Measurements from ENCODE around the gene RHOV.

The RHOV gene

DNA sequence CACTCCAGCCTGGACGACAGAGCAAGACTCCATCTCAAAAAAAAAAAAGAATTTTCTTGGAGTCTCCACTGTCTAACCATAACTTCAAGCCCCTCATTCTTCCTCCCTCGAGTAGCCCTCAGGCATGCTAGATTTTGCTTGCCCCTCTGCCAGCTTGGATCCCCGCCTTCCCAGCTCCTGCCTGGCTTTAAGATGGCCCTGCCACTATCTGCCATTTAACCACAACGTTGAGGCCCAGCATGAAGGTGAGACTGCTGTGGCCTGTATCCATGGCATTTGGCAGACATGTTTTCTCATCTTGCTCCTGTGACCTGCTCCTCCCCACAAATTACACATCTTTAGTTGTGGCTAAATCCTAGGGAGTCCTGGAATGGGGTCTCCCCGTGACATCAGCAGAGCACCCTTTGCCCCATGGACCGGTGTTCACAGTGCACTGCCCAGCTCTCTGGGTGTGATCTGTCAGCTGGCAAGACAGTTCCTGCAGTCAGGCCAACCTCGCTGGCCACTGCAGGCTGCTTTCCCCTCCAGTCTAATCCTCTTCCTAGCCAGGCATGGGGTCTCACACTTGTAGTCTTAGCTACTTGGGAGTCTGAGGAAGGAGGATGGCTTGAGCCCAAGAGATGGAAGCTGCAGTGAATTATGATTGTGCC, 30.6 kb upstream of the RHOV start:
- DNase-seq: peak in 1 of 10 donors; percentile 32
- intact Hi-C loops (cut with DNase I): loop anchor here (1.0 to 5.0 kb wide), 3 partner anchors 118 to 281 kb away; partner anchors contain the start of gene INO80

DNA sequence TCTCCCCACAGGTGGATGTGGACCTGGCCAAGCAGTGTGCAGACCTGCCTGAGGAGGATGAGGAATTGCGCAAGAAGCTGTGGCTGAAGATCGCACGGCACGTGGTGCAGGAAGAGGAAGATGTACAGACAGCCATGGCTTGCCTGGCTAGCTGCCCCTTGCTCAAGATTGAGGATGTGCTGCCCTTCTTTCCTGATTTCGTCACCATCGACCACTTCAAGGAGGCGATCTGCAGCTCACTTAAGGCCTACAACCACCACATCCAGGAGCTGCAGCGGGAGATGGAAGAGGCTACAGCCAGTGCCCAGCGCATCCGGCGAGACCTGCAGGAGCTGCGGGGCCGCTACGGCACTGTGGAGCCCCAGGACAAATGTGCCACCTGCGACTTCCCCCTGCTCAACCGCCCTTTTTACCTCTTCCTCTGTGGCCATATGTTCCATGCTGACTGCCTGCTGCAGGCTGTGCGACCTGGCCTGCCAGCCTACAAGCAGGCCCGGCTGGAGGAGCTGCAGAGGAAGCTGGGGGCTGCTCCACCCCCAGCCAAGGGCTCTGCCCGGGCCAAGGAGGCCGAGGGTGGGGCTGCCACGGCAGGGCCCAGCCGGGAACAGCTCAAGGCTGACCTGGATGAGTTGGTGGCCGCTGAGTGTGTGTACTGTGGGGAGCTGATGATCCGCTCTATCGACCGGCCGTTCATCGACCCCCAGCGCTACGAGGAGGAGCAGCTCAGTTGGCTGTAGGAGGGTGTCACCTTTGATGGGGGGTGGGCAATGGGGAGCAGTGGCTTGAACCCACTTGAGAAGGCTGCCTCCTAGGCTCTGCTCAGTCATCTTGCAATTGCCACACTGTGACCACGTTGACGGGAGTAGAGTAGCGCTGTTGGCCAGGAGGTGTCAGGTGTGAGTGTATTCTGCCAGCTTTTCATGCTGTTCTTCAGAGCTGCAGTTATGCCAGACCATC, 28.8 kb upstream of the RHOV start:
- peak in 4 of 10 donors; percentile 26 to 90 (median 57) for DNase-seq
- intact Hi-C loops (cut with DNase I): loop anchor here (5.0 kb wide), 1 partner anchor 214 kb away; the partner anchor contains the start of gene INO80

DNA sequence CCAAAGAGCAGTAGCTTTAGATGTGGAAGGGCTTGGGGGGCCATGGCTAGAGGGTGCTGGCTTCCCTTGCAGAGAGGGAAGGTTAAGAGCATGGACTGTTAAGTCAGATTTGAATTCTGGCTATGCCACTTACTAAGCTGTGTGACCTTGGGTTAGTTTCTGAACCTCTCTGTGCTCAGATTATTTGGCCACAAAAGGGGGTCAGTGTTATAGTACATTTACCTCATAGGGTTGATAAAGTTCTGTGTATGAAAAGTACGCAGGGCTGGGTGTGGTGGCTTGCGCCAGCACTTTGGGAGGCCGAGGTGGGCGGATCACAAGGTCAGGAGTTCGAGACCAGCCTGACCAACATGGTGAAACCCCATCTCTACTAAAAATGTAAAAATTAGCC, 27.0 kb upstream of the RHOV start:
- no peak for DNase-seq
- intact Hi-C loops (cut with DNase I): loop anchor here (5.0 kb wide), 1 partner anchor 216 kb away; the partner anchor contains the start of gene INO80

DNA sequence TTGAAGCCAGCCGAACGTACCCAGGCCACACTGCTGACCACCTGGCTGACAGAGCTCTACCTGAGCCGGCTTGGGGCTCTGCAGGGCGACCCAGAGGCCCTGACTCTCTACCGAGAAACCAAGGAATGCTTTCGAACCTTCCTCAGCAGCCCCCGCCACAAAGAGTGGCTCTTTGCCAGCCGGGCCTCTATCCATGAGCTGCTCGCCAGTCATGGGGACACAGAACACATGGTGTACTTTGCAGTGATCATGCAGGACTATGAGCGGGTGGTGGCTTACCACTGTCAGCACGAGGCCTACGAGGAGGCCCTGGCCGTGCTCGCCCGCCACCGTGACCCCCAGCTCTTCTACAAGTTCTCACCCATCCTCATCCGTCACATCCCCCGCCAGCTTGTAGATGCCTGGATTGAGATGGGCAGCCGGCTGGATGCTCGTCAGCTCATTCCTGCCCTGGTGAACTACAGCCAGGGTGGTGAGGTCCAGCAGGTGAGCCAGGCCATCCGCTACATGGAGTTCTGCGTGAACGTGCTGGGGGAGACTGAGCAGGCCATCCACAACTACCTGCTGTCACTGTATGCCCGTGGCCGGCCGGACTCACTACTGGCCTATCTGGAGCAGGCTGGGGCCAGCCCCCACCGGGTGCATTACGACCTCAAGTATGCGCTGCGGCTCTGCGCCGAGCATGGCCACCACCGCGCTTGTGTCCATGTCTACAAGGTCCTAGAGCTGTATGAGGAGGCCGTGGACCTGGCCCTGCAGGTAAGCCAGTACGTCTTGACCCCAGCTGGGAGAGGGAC, 26.4 kb upstream of the RHOV start:
- intact Hi-C loops (cut with DNase I): loop anchor here (5.0 kb wide), 1 partner anchor 217 kb away; the partner anchor contains the start of gene INO80
- peak in 1 of 10 donors; percentile 65 for DNase-seq

DNA sequence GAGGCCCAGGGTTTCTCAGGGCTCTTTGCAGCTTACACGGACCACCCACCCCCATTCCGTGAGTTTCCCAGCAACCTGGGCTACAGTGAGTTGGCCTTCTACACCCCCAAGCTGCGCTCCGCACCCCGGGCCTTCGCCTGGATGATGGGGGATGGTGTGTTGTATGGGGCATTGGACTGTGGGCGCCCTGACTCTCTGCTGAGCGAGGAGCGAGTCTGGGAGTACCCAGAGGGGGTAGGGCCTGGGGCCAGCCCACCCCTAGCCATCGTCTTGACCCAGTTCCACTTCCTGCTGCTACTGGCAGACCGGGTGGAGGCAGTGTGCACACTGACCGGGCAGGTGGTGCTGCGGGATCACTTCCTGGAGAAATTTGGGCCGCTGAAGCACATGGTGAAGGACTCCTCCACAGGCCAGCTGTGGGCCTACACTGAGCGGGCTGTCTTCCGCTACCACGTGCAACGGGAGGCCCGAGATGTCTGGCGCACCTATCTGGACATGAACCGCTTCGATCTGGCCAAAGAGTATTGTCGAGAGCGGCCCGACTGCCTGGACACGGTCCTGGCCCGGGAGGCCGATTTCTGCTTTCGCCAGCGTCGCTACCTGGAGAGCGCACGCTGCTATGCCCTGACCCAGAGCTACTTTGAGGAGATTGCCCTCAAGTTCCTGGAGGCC, 25.6 kb upstream of the RHOV start:
- intact Hi-C loops (cut with DNase I): loop anchor here (5.0 kb wide), 1 partner anchor 218 kb away; the partner anchor contains the start of gene INO80
- DNase-seq: no peak

DNA sequence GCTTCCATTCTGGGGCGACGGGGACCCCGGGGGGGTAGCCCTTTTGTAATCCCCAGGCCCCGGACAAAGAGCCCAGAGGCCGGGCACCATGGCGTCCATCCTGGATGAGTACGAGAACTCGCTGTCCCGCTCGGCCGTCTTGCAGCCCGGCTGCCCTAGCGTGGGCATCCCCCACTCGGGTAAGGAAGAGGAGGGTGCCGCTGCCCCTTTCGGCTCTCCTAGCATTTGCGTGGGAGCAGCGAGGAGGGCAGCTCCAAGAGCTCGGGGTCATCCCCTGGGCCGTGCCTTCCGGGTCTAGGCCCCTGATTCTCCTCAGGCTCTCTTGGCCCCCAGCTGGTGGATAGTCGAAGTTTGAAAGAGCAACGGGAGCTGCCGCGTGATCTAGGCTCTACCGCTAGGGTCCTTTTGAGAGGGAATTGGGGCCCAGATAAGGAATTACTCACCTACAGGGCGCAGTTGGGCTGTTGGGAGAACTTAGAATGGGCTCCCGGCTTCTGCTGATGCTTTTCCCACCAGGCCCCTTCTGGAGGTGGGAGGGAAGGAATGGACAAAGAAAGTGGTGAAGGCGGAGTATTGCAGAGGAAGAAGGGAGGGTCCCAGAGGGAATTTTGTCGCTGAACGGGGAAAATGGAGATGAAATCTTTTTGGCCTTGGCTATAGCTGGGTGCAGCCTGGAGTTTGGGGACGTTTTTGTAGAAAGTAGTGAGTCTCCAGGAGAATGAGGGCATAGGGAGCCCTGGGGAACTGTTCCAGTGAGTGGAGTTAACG, 20.8 kb upstream of the RHOV start:
- peak in 5 of 10 donors; percentile 18 to 90 (median 30) for DNase-seq
- intact Hi-C loops (cut with DNase I): loop anchor here (2.0 to 5.0 kb wide), 4 partner anchors 88 to 300 kb away; partner anchors contain the start of genes DNAJC17, KNL1 and ZFYVE19

DNA sequence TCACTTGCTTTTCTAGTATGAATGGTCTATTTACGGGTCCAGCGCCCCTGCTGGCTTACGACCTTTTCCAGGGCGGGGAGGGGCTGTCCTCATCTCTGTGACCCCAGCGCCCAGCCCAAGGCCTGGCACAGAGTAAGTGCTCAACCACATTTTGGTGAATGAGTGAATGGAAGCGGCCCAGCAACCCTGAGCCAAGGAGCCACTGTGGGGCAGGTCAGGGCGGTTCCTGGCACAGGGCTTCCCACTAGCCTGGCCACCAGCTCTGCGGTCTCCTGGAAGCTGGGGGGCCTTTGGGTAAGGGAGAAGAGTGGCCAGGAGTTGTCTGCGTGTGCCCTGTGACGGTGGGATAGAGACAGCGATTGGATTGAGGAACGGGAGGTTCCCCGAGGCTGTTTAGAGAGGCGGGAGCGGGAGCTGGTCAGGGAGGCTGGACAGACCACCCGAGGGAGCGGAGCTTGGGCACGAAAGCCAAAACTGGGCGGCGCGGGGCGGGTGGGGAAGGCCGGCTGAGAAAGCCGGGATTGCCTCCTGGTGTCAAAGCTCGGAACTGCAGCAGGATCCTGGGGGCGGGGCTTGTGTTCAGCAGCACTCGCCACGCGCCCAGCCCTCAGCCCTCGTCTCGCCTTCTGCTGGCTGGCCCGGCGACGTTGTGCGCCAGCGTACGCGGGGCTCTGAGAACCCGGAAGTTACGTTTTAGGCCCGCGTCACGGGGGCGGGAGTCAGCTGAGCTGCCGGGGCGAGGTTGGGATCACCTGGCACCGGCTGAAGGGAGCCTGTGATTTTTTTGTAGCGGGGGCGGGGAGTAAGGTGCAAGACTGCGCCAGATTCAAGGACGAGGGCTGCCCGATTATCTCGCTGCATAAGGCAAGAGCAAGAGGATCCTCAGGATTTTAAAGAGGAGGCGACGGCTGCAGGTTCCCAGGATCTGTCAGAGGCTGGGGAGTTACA, 20.0 kb upstream of the RHOV start, which contains the start of gene VPS18:
TSS of gene VPS18 (plus strand) at position 718 of the 948 bp plus-strand sequence. CDS start 319 bp downstream, outside the sequence.
- intact Hi-C loops (cut with DNase I): loop anchor here (2.0 to 5.0 kb wide), 6 partner anchors 33 to 299 kb away; partner anchors contain the start of genes DNAJC17, KNL1 and ZFYVE19
- DNase-seq: peak; percentile 99 to 100 (median 99)

DNA sequence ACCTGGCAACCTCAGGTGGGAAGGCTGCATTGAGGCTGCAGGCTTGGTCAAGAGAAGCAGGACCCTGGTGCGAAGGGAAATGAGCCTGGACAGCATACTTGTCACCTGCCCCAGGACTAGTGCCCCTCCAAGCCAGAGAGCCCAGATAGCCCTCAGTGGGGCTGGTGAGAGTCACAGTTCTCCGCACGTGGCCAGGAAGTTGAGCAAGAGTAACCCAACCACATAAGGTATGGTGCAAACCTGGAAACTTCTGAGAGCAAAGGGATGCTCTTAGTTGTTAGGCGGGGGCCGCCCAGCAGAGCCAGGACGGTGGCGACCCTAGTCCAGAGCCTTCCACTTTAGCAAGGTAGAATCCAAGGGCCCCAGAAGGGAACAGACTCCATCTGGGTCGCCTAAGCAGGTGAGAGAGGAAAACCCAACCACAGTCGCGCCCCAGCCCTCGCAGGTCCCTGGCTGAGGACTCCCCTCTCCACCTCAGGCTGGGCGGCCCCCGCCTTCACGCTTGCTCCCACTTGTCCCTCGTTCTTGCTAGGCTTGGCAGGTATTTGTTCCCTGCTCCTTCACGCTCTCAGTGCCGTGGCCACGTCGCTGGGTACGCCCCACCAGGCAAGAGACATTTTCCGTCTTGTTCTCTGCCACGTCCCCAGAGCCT, 19.1 kb upstream of the RHOV start:
- no peak for DNase-seq
- intact Hi-C loops (cut with DNase I): loop anchor here (2.0 to 5.0 kb wide), 4 partner anchors 32 to 216 kb away; no protein-coding TSS in a partner anchor

DNA sequence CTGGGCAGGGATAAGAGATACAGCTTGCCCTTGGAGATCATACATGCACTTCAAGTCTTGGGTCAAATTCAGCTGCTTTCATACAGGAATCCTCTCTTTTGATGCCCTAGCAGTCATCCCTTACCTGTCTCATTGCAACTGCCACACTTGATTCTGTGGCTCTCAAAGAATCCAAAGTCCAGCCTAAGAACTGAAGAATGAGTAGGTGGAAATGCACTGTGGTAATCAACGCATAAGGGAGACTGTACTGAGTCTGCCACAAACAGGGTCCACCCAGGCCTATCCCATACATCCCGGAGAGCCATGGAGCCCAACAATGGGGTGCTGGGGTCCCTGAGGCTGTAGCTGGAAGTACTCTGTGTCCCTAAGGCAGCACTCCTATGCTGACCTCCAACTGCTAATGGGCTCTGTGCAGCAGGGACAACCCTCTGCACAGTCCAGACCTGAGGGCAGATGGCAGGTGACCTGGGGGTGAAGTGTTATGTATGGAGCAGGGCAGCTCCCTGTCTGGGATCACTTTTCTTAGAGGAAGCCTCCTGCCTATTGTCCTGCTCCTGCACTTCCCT, 18.5 kb upstream of the RHOV start:
- no peak for DNase-seq
- intact Hi-C loops (cut with DNase I): loop anchor here (2.0 to 5.0 kb wide), 4 partner anchors 32 to 215 kb away; no protein-coding TSS in a partner anchor

DNA sequence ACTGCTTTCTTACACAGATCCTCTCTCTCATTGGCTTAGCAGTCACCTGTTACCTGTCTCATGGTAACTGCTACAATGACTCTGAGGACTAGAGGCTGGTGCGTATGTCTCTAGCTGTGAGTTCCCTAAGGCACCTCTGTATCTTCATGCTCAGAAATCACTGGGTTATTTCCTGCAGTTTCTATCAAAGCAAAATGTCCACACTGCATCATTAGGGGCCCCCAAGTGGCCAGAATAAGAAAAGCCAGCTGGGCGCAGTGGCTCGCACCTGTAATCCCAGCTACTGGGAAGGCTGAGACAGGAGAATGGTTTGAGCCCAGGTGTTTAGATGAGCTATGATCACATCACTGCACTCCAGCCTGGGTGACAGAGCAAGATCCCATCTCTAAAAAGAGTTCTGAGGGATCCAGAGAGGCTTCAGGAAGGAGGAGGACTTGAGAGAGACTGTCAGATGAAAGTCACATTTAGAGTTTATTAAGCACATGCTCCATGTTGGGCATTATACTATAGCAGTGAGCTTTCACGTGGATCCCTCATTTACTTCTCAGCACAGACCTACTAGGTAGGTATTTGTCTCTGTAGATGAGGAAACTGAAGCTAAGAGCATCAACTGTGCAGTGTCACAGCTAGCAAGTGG, 17.9 kb upstream of the RHOV start:
- intact Hi-C loops (cut with DNase I): loop anchor here (2.0 to 5.0 kb wide), 4 partner anchors 31 to 215 kb away; no protein-coding TSS in a partner anchor
- DNase-seq: peak in 6 of 10 donors; percentile 38 to 84 (median 46)

DNA sequence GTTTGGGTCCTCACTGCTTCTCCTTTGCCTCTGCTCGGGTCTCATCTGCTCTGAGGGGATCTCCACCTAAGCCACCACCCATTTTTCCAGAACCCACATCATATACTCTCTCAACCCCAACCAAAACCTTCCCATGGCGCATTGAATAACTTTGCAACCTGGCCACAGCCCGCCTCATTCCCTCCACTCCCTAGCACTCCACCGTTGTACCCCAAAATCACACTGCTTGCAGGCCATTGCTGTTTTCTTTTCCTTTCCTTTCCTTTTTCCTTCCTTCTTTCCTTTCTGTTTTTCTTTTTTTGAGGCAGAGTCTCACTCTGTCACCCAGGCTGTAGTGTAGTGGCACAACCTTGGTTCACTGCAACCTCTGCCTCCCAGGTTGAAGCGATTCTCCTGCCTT, 17.1 kb upstream of the RHOV start:
- DNase-seq: peak in 2 of 10 donors; percentile 13 to 30
- intact Hi-C loops (cut with DNase I): loop anchor here (5.0 kb wide), 2 partner anchors 199 to 214 kb away; no protein-coding TSS in a partner anchor

DNA sequence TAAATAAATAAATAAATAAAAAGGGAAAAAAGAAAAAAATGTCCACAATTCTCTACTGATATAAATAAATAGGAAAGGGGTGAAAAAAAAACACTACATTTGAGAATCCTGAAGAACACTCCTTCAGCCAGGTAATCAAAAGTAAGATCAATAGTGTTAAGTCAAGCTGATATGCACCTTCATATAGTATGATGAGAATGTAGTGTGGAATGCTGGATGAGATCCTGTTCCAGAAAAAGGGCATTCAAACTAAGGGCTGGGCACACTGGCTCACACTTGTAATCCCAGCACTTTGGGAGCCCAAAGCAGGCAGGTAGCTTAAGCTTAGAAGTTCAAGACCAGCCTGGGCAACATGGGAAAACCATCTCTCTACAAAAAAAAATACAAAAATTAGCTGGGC, 15.1 kb upstream of the RHOV start:
- intact Hi-C loops (cut with DNase I): no loop called here
- no peak for DNase-seq

DNA sequence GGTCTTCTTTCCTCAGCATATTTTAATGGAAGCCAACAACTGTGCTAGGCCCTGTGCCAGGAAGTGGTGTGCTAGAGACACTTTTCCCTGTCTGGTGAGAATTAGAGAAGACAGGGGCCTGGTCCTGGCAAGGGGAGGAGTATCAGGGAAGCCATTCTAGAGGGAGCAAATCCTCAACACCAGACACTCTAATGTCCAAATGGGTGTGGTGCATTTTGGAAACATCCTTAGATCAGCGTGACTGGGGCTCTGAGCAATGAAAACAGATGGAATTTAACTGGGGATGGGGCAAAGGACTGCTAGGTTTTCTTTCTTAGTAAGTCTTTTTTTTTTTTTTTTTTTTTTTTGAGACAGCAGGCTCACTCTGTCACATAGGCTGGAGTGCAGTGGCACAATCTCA, 12.6 kb upstream of the RHOV start:
- peak in 1 of 10 donors; percentile 1 for DNase-seq
- intact Hi-C loops (cut with DNase I): no loop called here

DNA sequence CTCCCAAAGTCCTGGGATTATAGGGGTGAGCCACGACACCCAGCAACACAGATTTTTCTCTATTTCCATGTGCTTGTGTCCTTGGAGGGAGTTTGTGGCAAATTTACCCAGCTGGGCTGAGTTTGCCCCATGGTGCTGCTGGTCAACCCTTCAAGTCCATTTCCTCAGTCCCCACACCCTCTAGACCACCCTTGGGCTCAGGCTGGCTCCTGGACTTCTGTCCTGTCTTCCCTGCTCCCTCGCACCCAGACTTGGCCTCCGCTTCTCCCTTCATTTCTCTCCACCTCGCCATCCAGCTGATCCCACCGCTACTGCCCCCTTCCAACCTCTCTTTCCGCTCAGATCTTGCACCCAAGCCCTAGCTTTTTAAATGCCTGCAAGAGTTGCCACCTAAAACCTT, 7.3 kb upstream of the RHOV start:
- peak in 3 of 10 donors; percentile 33 to 63 (median 52) for DNase-seq
- intact Hi-C loops (cut with DNase I): no loop called here

DNA sequence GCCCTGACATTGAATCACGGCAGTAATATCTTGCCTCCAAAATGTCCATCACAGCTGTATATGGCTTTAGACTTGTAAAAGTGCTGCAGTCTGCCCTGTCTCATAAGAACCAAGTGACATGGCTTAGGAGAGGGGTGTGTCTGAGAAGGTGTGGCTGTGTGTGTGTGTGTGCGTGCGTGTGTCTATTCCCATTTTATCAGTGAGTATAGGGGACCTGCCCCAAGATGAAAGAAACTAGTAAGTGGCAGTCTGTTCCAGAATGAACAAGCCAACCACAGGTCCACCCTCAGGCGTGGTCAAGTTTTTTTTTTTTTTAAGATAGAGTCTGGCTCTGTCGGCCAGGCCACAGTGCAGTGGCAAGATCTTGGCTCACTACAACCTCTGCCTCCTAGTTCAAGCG, 5.6 kb upstream of the RHOV start:
- intact Hi-C loops (cut with DNase I): no loop called here
- DNase-seq: no peak

DNA sequence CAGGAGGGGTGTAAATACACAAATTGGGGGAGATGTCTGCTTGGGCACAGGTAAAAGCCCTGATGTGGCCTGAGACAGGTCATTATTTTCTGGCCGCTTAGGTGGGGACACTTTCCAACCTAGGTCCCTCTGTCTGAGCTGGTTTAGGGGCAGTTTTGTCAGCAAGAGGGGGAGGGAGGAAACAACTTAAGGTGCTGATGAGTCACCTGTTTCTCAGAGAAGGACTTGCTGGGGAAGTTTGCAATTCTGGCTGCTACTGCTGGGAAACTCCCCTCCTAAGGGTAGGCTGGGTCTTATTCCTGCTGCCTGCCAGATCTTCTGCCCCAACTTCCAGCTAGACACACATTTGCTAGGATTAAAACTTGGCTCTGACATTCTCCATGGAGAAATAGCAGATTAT, 4.8 kb upstream of the RHOV start:
- peak in 1 of 10 donors; percentile 2 for DNase-seq
- intact Hi-C loops (cut with DNase I): no loop called here
